Liver (tissue), 9 donors: ENCODE data around the gene STAB1. TPM values are rescaled to one million over a fixed set of nuclear protein-coding genes. Genes with fewer than 3 reads are reported as not detected.

Experiments
- DNase-seq: peaks from one replicate; pipeline ENCODE4 v3.0.0-alpha.2; 2017; ENCODE audit warnings: low spot score
- H3K27ac ChIP-seq, 2 donors: one replicate each; pipeline ENCODE4 v1.7.0; 2013; ENCODE audit warnings: inconsistent platforms in 2 of 2, low read length in 2 of 2, control low read depth in 1 of 2, low read depth in 1 of 2, mild to moderate bottlenecking in 1 of 2
- H3K27me3 ChIP-seq, 4 donors: one replicate each; pipeline versions ENCODE4 v1.6.1 to v1.7.0; 2013; ENCODE audit warnings: low read length in 3 of 4, inconsistent platforms in 1 of 4, mild to moderate bottlenecking in 1 of 4, moderate library complexity in 1 of 4; ENCODE audit not compliant: control insufficient read depth in 4 of 4, insufficient read depth in 4 of 4
- H3K36me3 ChIP-seq, 4 donors: one replicate each; pipeline versions ENCODE4 v1.6.1 to v1.7.0; 2013; ENCODE audit warnings: low read length in 3 of 4, mild to moderate bottlenecking in 3 of 4, low read depth in 1 of 4, moderate library complexity in 1 of 4; ENCODE audit not compliant: control insufficient read depth in 4 of 4, insufficient read depth in 3 of 4
- H3K4me1 ChIP-seq, 4 donors: one replicate each; pipeline versions ENCODE4 v1.6.1 to v1.7.0; 2013; ENCODE audit warnings: low read length in 3 of 4, mild to moderate bottlenecking in 3 of 4, moderate library complexity in 1 of 4; ENCODE audit not compliant: control insufficient read depth in 4 of 4, insufficient read depth in 4 of 4
- H3K4me3 ChIP-seq, 3 donors: one replicate each; pipeline versions ENCODE4 v1.6.1 to v1.7.0; 2013; ENCODE audit warnings: low read length in 3 of 3, control low read depth in 1 of 3, low read depth in 1 of 3, mild to moderate bottlenecking in 1 of 3
- H3K9ac ChIP-seq, 2 donors: one replicate each; pipeline ENCODE4 v1.7.0; 2013; ENCODE audit warnings: low read length in 2 of 2, mild to moderate bottlenecking in 2 of 2, moderate library complexity in 2 of 2, control low read depth in 1 of 2, low read depth in 1 of 2
- H3K9me3 ChIP-seq, 4 donors: one replicate each; pipeline versions ENCODE4 v1.6.1 to v1.7.0; 2013; ENCODE audit warnings: low read length in 3 of 4; ENCODE audit not compliant: control insufficient read depth in 4 of 4
- CTCF ChIP-seq: fragments of 150-350 bp; IDR thresholded peaks from 2 replicates; pipeline ENCODE4 v1.5.1; 2017; ENCODE audit warnings: improper control_type of control experiment, low read depth, low read length; ENCODE audit not compliant: missing input control
- EGR1 ChIP-seq, 2 donors: IDR thresholded peaks; 2 replicates each; pipeline ENCODE4 v1.6.1; 2016 to 2018; ENCODE audit warnings: antibody characterized with exemption in 2 of 2, low read depth in 2 of 2
- GABPA ChIP-seq, 2 donors: IDR thresholded peaks in 1 of 2; conservative IDR thresholded peaks in 1 of 2; 2 replicates each; pipeline ENCODE4 v1.6.1; 2016; ENCODE audit warnings: antibody characterized with exemption in 2 of 2, mild to moderate bottlenecking in 1 of 2, moderate library complexity in 1 of 2
- HNF4A ChIP-seq, 2 donors: conservative IDR thresholded peaks; 2 replicates each; pipeline ENCODE4 v1.6.1; 2016; ENCODE audit warnings: antibody characterized with exemption in 2 of 2, mild to moderate bottlenecking in 2 of 2
- JUND ChIP-seq, 2 donors: IDR thresholded peaks; 2 replicates each; pipeline ENCODE4 v1.6.1; 2016; ENCODE audit warnings: antibody characterized with exemption in 2 of 2
- MAX ChIP-seq: IDR thresholded peaks from 2 replicates; pipeline ENCODE4 v1.6.1; 2016; ENCODE audit warnings: antibody characterized with exemption
- NR2F2 ChIP-seq: IDR thresholded peaks from 2 replicates; pipeline ENCODE4 v1.6.1; 2016; ENCODE audit warnings: antibody characterized with exemption
- RAD21 ChIP-seq, 2 donors: IDR thresholded peaks; 2 replicates each; pipeline ENCODE4 v1.6.1; 2016; ENCODE audit warnings: antibody characterized with exemption in 2 of 2, mild to moderate bottlenecking in 2 of 2
- RXRA ChIP-seq, 2 donors: IDR thresholded peaks; 2 replicates each; pipeline ENCODE4 v1.6.1; 2017 to 2018; ENCODE audit warnings: antibody characterized with exemption in 2 of 2, mild to moderate bottlenecking in 1 of 2
- SP1 ChIP-seq: IDR thresholded peaks from 2 replicates; pipeline ENCODE4 v1.6.1; 2018; ENCODE audit warnings: antibody characterized with exemption, mild to moderate bottlenecking
- ZBTB33 ChIP-seq: IDR thresholded peaks from 2 replicates; pipeline ENCODE4 v1.6.1; 2016; ENCODE audit warnings: antibody characterized with exemption
- WGBS: extraction: QIAGEN DNeasy Blood & Tissue Kit; methylation state at CpG from one replicate; pipeline ENCODE4 v1.1.7; 2013; 5-methylcytosine and 5-hydroxymethylcytosine counted together
- polyA plus RNA-seq, 2 donors: library from polyadenylated mRNA; stranded (reverse) in 1 of 2; unstranded in 1 of 2; fragments of 200-250 nt in 1 of 2; fragments of >200 nt in 1 of 2; fragmentation: Nextera tagmentation in 1 of 2; extraction: Ambion mirVana in 1 of 2; gene quantifications; one replicate each; pipeline versions ENCODE4 v1.2.1 to v1.2.3, GENCODE V29; 2013 to 2015
- total RNA-seq, 2 donors: library from RNA; depleted of rRNA; stranded (reverse); fragments of >200 nt; gene quantifications; one replicate each; pipeline ENCODE4 v1.2.3, GENCODE V29; 2014
- donor health status: healthy.
- donor health status: healthy.
- donor health status: healthy.
- donor health status: healthy.
- donor health status: healthy.

The STAB1 gene
- total and polyA plus RNA-seq, 4 donors: 42.0 to 198 (median 71.5) TPM

GRCh38 chr3:52484680-52485461, 10.3 kb upstream of the STAB1 start:
- Histone ChIP-seq H3K4me3 (no peak overlapping the region), H3K9ac (no peak overlapping the region), H3K36me3 (peaks cover 6 to 57% (median 29%) of the 10 kb centered on the region in 4 donors), H3K4me1 (peaks cover 0 to 15% (median 4%) of the 10 kb centered on the region in 4 donors), H3K9me3 (no peaks in the 10 kb centered on the region), H3K27ac (no peak overlapping the region), H3K27me3 (no peaks in the 10 kb centered on the region)
- WGBS: 85% methylated on average over 10 of the region's 10 CpGs
- no peak for TF ChIP-seq GABPA (IDR thresholded peaks at IDR 0.05 in 1 of 2, conservative IDR thresholded peaks at IDR 0.05 in 1 of 2)
- TF ChIP-seq CTCF: no peak
- peak; percentile 82 for TF ChIP-seq NR2F2
- no peak for DNase-seq

GRCh38 chr3:52487050-52487787, 7.9 kb upstream of the STAB1 start:
- WGBS: 93% methylated on average over 31 of the region's 31 CpGs
- H3K36me3 ChIP-seq: peaks cover 15 to 65% (median 36%) of the 10 kb centered on the region in 4 donors
- no peak overlapping the region for H3K27ac ChIP-seq
- peaks cover 0 to 12% (median 2%) of the 10 kb centered on the region in 4 donors for H3K4me1 ChIP-seq
- no peaks in the 10 kb centered on the region for H3K27me3 ChIP-seq
- no peaks in the 10 kb centered on the region for H3K9me3 ChIP-seq
- no peak for DNase-seq
- H3K4me3 ChIP-seq: no peak overlapping the region
- TF ChIP-seq MAX (no peak), ZBTB33 (no peak), HNF4A (conservative IDR thresholded peaks at IDR 0.05) (no peak), RAD21 (IDR thresholded peaks at IDR 0.05) (no peak)
- no peak overlapping the region for H3K9ac ChIP-seq

- TF ChIP-seq JUND (IDR thresholded peaks at IDR 0.05) (no peak), EGR1 (IDR thresholded peaks at IDR 0.05; ENCODE audit: low read depth in 2 of 2) (no peak), SP1 (no peak), RXRA (IDR thresholded peaks at IDR 0.05) (no peak)
- Histone ChIP-seq H3K27me3 (no peaks in the 10 kb centered on the region), H3K4me3 (no peak overlapping the region), H3K9me3 (no peaks in the 10 kb centered on the region), H3K27ac (no peak overlapping the region), H3K36me3 (peaks cover 16 to 64% (median 38%) of the 10 kb centered on the region in 4 donors), H3K4me1 (peaks cover 0 to 15% (median 2%) of the 10 kb centered on the region in 4 donors), H3K9ac (no peak overlapping the region)
- DNase-seq: no peak
- WGBS: 97% methylated on average over 59 of the region's 59 CpGs
Observed at GRCh38 chr3:52487788-52488691, 7.1 kb upstream of the STAB1 start.
